HG03139 (cell line): ENCODE results near the gene APEX1.

Source experiments
- ATAC-seq: cut with Tn5 transposase; IDR thresholded peaks from one replicate; pipeline ENCODE4 v1.9.1; 2021; ENCODE audit not compliant: unreplicated experiment

Gene APEX1

DNA sequence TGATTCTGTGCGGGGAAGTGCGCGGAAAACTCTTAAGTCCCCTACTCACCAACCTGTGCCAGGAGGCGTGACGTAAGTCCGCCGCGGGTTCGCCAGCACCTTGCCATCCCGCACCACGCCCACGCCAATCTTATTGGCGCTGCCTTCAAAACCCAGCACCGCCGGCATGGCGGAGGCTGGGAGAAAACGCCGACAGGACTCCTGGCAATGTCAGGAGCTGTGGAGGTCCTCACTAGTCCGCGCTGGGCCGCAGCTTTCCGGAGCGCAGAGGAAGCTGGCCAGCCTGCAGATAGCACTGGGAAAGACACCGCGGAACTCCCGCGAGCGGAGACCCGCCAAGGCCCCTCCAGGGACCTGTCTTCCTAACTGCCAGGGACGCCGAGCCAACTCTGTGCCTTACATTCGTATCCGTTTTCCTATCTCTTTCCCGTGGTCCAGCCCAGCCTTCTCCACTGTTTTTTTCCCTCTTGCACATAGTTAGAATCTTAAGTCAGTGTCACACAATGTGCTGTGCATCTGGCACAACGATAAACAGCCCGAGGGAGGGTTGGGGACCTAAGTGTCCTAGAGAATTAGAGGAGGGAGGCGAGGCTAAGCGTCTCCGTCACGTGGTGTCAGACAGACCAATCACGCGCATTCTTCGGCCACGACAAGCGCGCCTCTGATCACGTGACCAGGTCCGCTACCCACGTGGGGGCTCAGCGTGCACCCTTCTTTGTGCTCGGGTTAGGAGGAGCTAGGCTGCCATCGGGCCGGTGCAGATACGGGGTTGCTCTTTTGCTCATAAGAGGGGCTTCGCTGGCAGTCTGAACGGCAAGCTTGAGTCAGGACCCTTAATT lies at the start of gene APEX1, which contains the start of gene OSGEP:
Gene APEX1, plus strand, starts transcription at position 711 of the 839 bp plus-strand sequence. CDS start 420 bp downstream, outside the sequence.
Gene OSGEP, minus strand, starts transcription at position 297 of the 839 bp plus-strand sequence. Its CDS starts 129 bp downstream, at position 168.
- peak; percentile 79 for ATAC-seq

DNA sequence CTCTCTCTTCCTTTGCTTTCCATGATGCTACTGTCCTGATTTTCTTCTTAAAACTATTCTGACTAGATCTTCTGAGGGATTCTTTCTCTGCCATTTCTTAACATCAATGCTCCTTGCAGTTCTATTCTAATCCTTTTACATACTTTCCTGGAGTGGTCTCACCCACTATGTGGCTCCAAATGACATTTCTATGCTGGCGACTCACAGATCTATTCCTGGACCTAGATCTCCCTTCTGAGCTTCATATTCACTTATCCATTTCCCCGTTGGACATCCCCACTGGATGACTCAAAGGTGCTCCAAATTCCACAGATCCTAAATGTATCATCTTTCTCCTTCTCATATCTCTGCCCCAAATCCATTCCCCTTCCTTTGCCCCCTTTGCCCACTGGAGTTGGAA lies 45.8 kb upstream of the APEX1 start:
- ATAC-seq, result no peak

DNA sequence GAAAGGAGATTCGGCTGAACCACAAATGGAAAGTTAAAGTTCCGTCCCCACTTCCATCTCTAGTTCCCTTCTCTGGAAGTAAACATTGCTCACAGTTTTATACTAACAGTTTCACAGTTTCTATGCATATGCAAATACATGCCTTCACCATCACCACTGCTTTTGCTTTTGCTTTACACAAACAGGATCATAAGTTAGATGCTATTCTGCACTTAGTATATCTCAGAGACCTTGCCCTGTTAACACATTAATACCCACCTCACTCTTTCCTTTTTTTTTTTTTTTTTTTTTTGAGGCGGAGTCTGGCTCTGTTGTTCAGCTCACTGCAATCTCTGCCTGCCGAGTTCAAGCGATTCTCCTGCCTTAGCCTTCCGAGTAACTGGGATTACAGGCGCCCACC lies 42.6 kb upstream of the APEX1 start:
- no peak for ATAC-seq

DNA sequence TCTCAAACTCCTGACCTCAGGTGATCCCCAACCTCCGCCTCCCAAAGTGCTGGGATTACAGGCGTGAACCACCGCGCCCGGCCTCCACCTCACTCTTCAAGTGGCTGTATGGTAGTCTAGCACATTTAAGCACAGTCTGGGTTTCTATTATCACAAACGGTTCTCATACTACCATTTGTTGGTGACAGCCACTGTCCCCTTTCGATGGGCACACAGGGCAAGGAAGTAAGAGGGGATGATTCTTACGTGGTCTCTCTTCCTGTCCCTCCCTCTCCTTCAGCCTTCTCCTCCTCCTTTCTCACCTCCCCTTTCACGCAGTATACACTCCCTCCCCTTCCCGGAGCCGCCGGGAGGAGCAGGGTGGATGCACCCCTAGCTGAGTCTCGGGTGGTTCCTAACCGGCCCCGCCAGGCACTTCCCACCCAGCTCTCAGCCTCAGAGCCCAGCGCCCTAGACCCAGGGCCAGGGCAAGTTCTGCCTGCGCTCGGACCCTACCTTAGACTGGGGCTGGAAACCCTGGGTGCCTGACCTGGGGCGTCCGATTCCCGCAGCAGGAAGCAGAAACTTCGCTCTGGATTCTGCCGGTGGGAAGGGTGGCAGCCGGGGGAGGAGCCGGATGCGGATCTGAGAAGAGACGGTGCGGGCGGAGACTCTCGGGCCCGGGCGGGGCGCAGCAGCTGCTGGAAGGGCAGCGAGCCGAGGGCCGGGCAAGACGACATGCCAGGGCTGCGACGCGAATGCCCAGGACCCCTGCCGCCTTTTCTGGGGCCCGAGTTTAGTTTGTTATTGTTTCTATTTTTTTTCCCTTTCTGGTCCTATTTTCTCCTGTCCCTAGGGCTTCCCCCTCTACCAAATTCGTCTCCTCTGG lies 41.9 kb upstream of the APEX1 start, which contains the start of gene TEP1:
Gene TEP1, minus strand, starts transcription at position 626 of the 868 bp plus-strand sequence. CDS start 5,062 bp downstream, outside the sequence.
- peak; percentile 68 for ATAC-seq

DNA sequence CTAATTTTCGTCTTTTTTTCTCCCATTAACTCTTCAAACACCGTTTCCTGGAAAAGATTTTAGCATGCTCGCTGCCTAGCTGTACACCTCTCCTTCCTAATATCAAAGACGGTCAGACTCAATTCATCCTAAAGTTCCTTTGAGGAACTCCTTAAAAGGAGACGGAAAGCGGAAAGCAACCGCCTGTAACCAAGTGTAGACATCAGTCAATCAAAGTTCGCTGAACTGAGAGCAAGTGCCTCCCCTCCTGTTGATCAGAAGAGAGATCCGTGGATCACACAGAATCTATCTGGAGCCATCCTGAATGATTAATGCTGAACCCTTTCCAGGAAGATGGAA lies 41.3 kb upstream of the APEX1 start:
- ATAC-seq, result peak; percentile 35

DNA sequence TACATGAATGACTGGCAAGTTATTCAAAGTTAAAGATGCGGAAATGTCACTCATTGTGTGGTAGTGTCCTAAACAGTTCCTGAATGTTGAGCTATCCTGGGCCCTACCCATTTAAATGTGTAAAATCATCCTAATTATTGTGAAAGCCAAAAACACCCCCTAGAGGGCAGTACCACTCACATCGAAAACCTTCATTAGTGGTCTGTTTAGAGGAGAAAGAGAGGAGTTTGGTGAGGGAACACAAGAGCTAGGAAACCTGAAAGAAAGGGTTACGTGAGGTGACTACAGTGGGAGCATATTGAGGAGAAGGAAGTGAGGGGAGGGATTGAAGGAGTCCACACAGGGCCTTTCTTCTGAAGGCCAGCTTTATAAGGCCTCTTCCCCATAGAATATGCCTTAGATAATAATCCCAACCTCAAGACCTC lies 39.2 kb upstream of the APEX1 start:
- ATAC-seq, result peak; percentile 41

DNA sequence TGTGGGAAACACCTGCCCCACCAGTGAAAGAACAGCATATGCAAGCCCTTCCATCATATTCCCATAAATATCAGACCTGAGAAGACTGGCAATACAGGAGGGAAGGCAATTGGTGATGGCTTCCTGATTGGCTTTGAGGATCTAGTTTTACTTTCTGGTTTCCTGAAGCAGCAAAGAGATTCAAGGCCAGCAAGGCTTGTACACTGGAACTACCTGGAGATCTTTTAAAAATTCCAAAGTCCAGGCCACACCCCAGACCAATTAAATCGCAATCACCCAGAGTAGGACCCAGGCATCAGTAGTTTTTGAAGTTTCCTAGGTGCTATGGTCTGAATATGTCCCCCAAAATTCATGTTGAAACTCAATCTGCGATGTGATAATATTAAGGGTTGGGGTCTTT lies 38.8 kb upstream of the APEX1 start:
- no peak for ATAC-seq

DNA sequence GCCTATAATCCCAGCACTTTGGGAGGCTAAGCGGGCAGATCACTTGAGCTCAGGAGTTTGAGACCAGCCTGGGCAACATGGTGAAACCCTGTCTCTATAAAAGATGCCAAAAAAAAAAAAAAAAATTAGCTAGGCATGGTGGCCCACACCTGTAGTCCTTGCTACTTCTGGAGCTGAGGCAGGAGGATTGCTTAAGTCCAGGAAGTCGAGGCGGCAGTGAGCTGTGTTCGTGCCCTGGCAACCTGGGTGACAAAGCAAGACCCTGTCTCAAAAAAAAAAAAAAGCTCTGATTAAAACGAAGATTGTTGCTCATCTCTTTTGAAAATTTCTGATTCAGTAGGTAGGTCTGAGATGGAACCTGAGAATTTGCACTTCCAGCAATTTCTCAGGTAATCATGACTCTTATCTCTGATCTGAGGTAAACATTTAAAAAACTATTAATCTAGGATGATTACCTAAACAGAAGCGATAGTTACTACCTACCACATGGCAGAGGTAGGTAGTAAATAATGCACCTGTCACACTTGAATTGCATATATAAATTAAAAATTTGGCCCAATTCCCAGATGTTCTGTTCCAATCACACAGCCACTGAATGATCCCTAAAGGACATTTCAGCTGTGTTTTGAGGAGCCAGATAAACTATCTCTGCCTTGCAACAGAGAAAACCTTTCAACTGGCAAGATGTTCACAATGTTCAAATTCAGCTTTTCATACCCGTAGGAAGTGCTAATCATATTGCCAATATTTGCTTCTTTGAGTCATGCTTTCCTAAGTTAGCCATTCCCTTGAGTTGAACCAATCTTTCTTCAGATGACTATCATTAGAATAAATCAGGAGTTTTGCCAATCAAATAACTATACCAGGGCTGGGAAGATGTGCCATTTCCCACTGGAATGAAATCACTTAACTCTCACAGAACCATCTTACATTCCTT lies 37.5 kb upstream of the APEX1 start:
- no peak for ATAC-seq

DNA sequence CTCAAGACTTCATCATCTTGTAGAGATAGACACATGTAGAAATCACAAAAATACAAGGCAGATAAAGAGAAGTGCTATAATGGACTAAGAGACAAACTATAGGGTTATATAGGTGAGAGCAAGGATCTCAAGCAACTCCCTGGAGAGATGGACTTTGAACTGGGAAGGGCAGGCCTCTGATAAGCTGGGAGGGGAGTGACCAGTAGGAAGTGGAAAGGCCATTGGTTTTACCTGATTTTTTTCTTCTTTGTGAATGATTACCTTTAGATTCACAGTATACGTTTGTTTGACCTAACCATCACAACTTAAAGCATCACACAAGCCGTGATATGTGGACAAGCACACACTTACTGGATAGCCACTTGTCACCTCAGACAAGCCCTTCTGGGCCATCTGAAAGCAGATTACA lies 36.5 kb upstream of the APEX1 start:
- no peak for ATAC-seq

DNA sequence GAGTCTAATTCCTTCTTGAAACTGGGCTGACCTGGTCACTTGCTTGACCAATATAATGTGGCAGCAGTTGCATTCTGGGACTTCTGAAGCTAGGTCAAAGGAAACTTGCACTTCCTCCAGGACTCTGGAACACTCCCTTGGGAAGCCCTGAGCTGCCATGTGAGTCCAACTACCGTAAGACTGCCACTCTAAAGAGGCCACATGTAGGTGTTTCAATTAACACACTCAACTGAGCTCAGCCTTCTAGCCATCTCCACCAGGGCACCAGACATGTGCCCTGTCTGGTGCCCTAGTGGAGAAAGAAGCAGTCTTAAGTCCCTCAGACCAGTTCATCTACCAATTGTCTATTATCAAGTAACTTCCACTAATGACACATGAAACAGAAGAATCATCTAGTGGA lies 35.6 kb upstream of the APEX1 start:
- ATAC-seq, result no peak

DNA sequence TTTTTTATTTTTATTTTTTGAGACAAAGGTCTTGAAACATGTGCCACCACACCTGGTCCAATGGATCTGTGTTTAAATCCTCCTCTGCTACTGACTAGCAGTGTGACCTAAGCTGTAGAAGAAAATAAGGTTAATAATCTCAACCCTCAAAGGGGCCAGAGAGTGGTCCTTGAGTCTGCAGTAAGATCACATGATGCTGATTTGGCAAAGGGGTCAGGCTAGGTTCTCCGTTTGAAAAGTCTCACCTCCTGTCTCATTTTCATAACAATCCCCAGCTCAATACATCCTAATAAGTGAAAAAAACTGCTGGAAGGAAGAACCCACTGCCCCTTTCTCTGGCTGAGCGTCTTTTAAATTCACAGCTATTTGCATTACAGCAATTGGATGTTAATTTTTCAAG lies 33.8 kb upstream of the APEX1 start:
- ATAC-seq, result no peak

DNA sequence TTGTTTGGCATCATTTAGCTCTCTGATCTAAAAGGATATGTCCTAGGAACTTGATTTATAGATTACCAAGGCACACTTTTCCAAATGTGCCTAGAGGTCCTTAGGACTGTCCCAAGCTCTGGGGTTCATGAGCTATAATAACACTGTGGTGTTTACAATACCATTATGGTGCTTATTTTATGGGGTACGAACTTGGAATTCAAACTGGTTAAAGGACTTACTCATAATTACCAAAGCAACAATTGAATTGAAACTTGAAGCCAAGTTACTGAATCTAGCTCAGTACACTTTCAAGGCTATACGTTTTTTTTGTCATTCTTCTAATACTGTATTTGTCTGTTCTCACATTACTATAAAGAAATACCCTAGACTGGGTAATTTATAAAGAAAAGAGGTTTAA lies 32.1 kb upstream of the APEX1 start:
- ATAC-seq, result no peak

DNA sequence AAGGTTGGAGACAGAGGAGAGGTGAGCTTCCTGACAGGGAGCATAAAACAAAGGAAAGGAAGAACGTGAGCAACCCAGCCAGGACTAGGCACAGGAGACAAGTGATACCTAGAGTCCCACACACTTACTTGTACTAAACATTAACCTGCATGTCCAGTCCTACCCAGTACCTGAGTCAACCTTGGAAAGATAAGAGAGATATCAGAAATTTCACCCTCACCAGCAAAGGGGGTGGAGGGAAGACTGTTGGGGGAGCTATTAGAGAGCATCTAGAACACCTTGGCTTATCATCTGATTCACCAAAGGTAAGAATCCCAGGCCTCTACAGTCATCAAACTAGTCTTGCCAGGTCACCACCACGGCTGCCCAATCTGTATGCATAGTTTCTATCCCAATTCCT lies 30.2 kb upstream of the APEX1 start:
- no peak for ATAC-seq

DNA sequence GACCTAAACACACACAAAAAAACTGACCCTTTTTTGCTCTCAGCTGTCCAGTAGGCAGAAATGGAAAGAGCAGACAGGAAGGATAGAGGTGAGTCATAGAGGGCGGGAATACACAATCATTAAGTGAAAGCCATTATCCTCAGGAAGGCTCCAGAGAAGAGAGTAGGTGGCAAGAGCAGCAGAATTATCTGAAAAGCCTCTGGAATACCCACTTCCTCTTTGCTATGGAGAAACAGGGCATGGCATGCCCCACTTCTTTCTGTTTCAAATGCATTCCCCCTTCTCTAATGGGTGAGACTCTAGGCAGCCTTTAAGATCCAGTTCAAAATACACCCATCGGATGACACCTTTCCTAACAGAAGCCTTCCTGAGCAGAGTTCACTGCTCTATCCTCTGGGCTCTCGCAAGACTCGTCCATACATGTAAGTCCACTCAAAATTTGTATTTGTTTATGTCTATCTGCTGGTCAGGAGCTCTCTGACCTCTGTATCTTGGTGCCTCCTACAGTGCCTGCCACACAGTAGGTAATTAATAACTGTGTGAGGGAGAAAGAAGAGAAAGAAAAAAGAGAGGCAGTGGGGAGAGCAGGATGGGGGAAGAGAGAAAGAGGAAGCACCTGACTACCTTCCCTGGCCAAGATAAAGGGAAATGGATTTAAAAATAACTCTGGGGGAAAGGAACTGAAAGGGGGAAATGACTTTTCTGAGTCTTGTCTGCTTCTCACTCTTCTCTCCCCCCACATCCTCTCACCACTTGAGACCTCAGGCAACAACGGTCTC lies 27.6 kb upstream of the APEX1 start:
- ATAC-seq, result peak; percentile 46

DNA sequence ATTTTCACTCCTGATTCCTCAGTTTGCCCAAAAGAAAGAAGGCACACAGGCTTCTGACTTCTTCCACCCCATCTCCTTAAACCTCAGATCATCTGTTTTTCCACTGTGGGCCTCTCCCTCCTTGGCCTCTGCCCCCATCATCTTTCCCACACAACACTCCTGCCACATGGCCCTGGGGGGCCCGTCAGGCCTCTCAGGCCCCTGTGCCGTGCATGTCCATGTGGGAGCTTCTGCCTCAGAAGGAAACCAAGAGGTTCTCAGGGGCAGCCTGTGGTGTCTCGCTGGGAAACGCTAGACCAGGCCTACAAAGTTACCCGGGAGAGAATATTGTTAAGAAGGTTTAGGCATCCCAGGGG lies 27.0 kb upstream of the APEX1 start:
- ATAC-seq, result no peak

DNA sequence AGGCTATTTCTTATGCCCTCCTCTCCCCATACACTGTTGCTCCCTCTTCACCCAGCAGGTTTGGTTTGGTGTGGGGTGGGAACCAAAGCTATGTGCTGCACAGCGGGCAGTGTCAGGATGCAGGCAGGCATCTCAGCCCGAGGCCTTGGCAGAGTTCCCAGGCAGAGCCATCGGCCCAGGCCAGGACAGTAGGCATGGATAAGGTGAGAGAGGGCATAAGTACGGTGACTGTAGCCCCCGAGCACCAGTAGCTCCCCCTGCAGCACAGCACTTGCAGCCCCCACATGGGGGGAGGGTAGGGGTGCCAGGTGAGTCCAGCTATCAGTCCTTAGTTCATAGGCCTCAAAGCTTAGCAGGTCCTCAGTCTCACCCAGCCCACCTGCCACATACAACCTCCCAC lies 26.2 kb upstream of the APEX1 start:
- ATAC-seq, result no peak

DNA sequence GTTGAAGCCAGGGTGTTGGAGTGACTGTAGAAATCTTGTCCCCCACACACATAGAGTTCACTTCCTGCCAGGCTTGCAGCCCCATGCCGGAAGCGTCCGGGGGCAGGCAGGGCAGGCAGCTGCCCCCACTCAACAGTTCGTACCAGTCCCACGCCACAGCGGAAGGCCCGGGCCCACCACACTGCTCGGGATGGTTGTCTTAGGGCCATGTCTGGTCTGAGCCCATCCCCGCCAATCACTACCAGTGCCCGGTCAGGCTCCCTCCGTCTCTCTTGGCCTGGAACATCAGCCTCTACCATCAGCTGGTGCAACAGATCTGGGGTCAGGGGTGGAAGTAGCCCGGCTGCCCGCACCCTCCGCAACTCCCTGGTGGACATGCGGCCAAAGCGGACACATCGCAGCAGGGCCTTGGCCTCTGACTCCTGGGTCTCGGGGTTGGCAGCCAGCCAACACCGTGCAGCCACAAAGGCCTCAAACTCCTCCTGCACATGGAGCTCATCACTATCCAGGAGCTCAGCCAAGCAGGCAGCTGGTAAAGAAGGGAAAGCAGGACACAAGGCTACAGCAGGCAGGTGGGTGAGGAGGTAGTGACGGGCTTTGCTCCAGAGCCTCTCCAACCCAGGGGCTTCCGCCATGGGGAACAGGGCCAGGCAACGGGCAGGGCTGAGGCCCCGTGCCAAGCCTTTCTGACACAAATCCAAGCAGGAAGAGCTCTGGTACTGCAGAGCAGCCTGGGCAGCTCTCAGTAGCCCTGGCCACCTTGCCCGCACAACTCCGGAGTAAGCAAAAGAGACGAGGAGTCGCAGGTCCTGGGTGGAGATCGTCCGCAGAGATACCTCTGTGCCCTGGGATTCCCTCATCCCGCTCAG lies 25.0 kb upstream of the APEX1 start:
- ATAC-seq, result no peak

DNA sequence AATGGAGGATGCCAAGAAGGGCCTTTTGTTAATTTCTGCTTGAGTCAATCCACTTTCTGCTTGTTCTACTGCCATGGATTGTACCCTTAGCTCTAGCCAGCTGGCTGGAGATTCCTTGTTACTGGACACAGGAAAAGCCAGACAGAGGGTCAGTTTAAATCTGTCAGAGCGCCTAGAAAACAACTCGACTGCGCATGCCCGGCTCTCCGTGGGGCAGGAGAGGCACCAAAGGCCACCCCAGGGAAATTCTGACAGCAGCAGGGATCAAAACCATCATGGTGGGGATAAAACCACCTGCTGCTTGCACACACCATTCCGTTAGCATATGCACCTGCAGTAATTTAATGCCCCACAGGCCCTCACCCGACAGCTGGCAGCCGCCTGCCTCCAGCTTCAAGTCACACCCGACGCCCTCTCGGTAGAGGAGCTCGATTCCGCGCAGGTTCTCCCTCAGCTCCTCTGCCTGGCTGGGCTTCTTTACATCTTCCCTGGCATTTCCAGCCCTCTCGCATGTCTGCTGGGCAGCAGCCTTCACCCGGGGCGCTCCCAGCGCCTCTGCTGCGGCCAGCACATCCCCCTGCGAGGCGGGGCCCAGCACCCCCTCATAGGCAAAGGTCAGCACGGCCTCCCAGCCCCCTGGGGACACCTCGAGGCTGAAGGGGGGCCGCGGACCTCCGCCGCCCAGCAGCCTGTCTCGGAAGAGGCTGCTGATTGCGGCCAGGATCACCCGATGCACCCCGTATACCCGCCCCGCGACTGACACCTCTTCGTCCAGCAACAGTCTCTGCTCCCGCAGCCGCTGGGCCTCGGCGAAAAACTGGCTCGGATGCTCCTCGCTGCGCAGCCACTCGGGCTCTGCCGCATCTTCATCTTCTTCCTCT lies 20.1 kb upstream of the APEX1 start:
- ATAC-seq, result no peak
